K562 (cell line): ENCODE results near the gene EML1. TPM values are rescaled to one million over a fixed set of nuclear protein-coding genes. Genes with fewer than 3 reads are reported as not detected.

Experiments
- ATAC-seq: fragments of 200-7000 bp; cut with Tn5 transposase; 3 replicates; pipeline ENCODE4 v1.9.1; 2020; ENCODE audit warnings: moderate library complexity
- BruUV-seq: library from RNA; stranded (reverse); fragments of 400-500 nt; replicated peaks from 2 replicates; lab custom pipeline; 2021; lab: Mats Ljungman, UMichigan
- CTCF ChIA-PET: fragments of 300-600 bp; formaldehyde crosslinking; extraction: SDS; loops from one replicate; lab custom pipeline; 2021; ENCODE audit warnings: low intra/inter-chr PET ratio; lab: Yijun Ruan, JAX
- POLR2A ChIA-PET: fragments of 300-600, 350-650 bp; sonication (Branson Sonifier 250); formaldehyde crosslinking; extraction: SDS; loops from one replicate; lab custom pipeline; 2021; ENCODE audit warnings: antibody characterized with exemption, inconsistent platforms; lab: Yijun Ruan, JAX
- DNase-seq, 4 experiments: peaks; one replicate each; pipeline versions ENCODE4 v3.0.0 to v3.0.0-alpha.2; 2011 to 2018; ENCODE audit warnings: low spot score in 3 of 4, mixed read lengths in 3 of 4; ENCODE audit errors: extremely low read depth in 1 of 4
- FAIRE-seq: peaks from 2 replicates; lab custom pipeline; 2011; peaks lifted over from hg19 to GRCh38; lab: Jason Lieb, UNC
- H2AFZ ChIP-seq: 2 replicates; pipeline ENCODE4 v1.6.0; 2011; ENCODE audit warnings: low read depth, low read length, control low read depth, inconsistent platforms
- H3K27ac ChIP-seq: fragments of 200-600 bp; 3 replicates; pipeline ENCODE4 v1.8.0; 2011; ENCODE audit warnings: low read depth, mild to moderate bottlenecking, control low read depth, inconsistent platforms, low read length, moderate library complexity, mixed read lengths; ENCODE audit errors: extremely low read depth
- H3K27me3 ChIP-seq, 2 experiments: fragments of 300-600 bp in 1 of 2; 2 replicates in 1 of 2; 3 replicates in 1 of 2; pipeline versions ENCODE4 v1.6.0 to v1.8.0; 2011; ENCODE audit warnings: inconsistent platforms in 2 of 2, low read length in 2 of 2, mild to moderate bottlenecking in 1 of 2, mixed read lengths in 1 of 2, moderate library complexity in 1 of 2; ENCODE audit not compliant: control insufficient read depth in 2 of 2, insufficient read depth in 2 of 2
- H3K36me3 ChIP-seq: fragments of 300-600 bp; 3 replicates; pipeline ENCODE4 v1.8.0; 2011; ENCODE audit warnings: mild to moderate bottlenecking, low read length, inconsistent platforms; ENCODE audit not compliant: control insufficient read depth, insufficient read depth
- H3K4me1 ChIP-seq, 2 experiments: fragments of 200-600 bp in 1 of 2; replicated peaks in 1 of 2; 2 replicates in 1 of 2; 3 replicates in 1 of 2; pipeline versions ENCODE4 v1.5.1 to v1.8.0; 2011; ENCODE audit warnings: inconsistent platforms in 2 of 2, low read length in 2 of 2, mild to moderate bottlenecking in 1 of 2, mixed read lengths in 1 of 2, moderate library complexity in 1 of 2; ENCODE audit not compliant: control insufficient read depth in 2 of 2, insufficient read depth in 2 of 2
- H3K4me2 ChIP-seq: 2 replicates; pipeline ENCODE4 v1.6.1; 2011; ENCODE audit warnings: low read length, control low read depth, inconsistent platforms, mixed read lengths; ENCODE audit not compliant: insufficient read depth
- H3K4me3 ChIP-seq: fragments of 200-600 bp; sonication (generic), shearing (Covaris generic); 2 replicates; pipeline ENCODE4 v1.5.1; 2016; ENCODE audit warnings: control low read depth, inconsistent platforms
- H3K79me2 ChIP-seq: fragments of 200-600 bp; 3 replicates; pipeline ENCODE4 v1.8.0; 2011; ENCODE audit warnings: low read length, inconsistent platforms; ENCODE audit not compliant: control insufficient read depth, insufficient read depth
- H3K9ac ChIP-seq, 2 experiments: 2 replicates each; pipeline versions ENCODE4 v1.6.0 to v1.6.1; 2011; ENCODE audit warnings: low read depth in 2 of 2, low read length in 2 of 2, control low read depth in 1 of 2, inconsistent platforms in 1 of 2, mild to moderate bottlenecking in 1 of 2, mixed read lengths in 1 of 2; ENCODE audit not compliant: insufficient read depth in 1 of 2
- H3K9me1 ChIP-seq: one replicate; pipeline ENCODE4 v1.6.0; 2011; ENCODE audit warnings: inconsistent platforms, mild to moderate bottlenecking, low read length, moderate library complexity; ENCODE audit not compliant: control insufficient read depth, insufficient read depth
- H3K9me3 ChIP-seq: replicated peaks from 2 replicates; pipeline ENCODE4 v1.5.1; 2011; ENCODE audit warnings: low read depth, low read length, inconsistent platforms; ENCODE audit not compliant: control insufficient read depth, insufficient read depth
- H4K20me1 ChIP-seq: replicated peaks from 2 replicates; pipeline ENCODE4 v1.6.1; 2011; ENCODE audit warnings: low read length, inconsistent platforms, mixed read lengths; ENCODE audit not compliant: control insufficient read depth, insufficient read depth
- BCL6 ChIP-seq: fragments of 250-450 bp; sonication (Bioruptor Pico); IDR thresholded peaks from 2 replicates; pipeline ENCODE4 v1.4.0; 2020
- BRD9 ChIP-seq: fragments of 450-650 bp; IDR thresholded peaks from 2 replicates; pipeline ENCODE4 v1.6.1; 2018; ENCODE audit warnings: low read depth; ENCODE audit not compliant: partially characterized antibody
- E2F8 ChIP-seq: fragments of 450-650 bp; IDR thresholded peaks from 2 replicates; pipeline ENCODE4 v1.7.1; 2018; ENCODE audit warnings: mild to moderate bottlenecking, low read depth; ENCODE audit not compliant: partially characterized antibody
- HOMEZ ChIP-seq: fragments of 250-450 bp; sonication (Bioruptor Pico); IDR thresholded peaks from 2 replicates; pipeline ENCODE4 v1.4.0; 2020; ENCODE audit warnings: mild to moderate bottlenecking, moderate library complexity
- IRF9 ChIP-seq: fragments of 450-650 bp; IDR thresholded peaks from 2 replicates; pipeline ENCODE4 v1.6.1; 2016; ENCODE audit warnings: missing biosample characterization, missing genetic modification characterization
- PTRF ChIP-seq: fragments of 450-650 bp; IDR thresholded peaks from 2 replicates; pipeline ENCODE4 v1.6.1; 2016; ENCODE audit warnings: mild to moderate bottlenecking, missing genetic modification characterization, missing compliant biosample characterization
- PURB ChIP-seq: sonication (generic); formaldehyde crosslinking; IDR thresholded peaks from 2 replicates; pipeline ENCODE4 v1.9.0; 2021; ENCODE audit warnings: low read depth, mild to moderate bottlenecking, missing genetic modification reagents
- RBM17 ChIP-seq: fragments of 200-400 bp; formaldehyde crosslinking; IDR thresholded peaks from 2 replicates; pipeline ENCODE4 v1.6.1; 2017; ENCODE audit warnings: low read depth, mild to moderate bottlenecking, low read length, borderline replicate concordance
- RFX5 ChIP-seq: IDR thresholded peaks from 2 replicates; pipeline ENCODE4 v1.6.1; 2011; ENCODE audit warnings: low read depth, mild to moderate bottlenecking, improper control_type of control experiment, low read length
- SMARCB1 ChIP-seq: IDR thresholded peaks from 2 replicates; pipeline ENCODE4 v1.6.1; 2011; ENCODE audit warnings: improper control_type of control experiment, low read depth; ENCODE audit not compliant: insufficient read length
- SNAPC5 ChIP-seq: fragments of 250-450 bp; sonication (Bioruptor Pico); IDR thresholded peaks from 2 replicates; pipeline ENCODE4 v1.8.0; 2021; ENCODE audit warnings: moderate library complexity, mild to moderate bottlenecking, inconsistent platforms
- SP2 ChIP-seq: IDR thresholded peaks from 2 replicates; pipeline ENCODE4 v1.6.1; 2011; ENCODE audit warnings: mild to moderate bottlenecking, low read depth, low read length, moderate library complexity; ENCODE audit not compliant: poor library complexity, severe bottlenecking; ENCODE audit errors: extremely low read depth
- SRSF7 ChIP-seq: fragments of 200-400 bp; formaldehyde crosslinking; optimal IDR thresholded peaks from 2 replicates; pipeline ENCODE3; 2017; ENCODE audit warnings: mild to moderate bottlenecking, low read depth, low read length
- STAT5B ChIP-seq: fragments of 250-450 bp; sonication (Bioruptor Pico); IDR thresholded peaks from 2 replicates; pipeline ENCODE4 v1.8.0; 2021; ENCODE audit warnings: mild to moderate bottlenecking, inconsistent platforms
- TGIF2 ChIP-seq: sonication (generic); formaldehyde crosslinking; IDR thresholded peaks from 2 replicates; pipeline ENCODE4 v1.8.1; 2022; ENCODE audit warnings: mild to moderate bottlenecking, missing genetic modification reagents, moderate library complexity
- THRAP3 ChIP-seq: fragments of 450-650 bp; IDR thresholded peaks from 2 replicates; pipeline ENCODE4 v1.6.1; 2016; ENCODE audit warnings: mild to moderate bottlenecking, inconsistent platforms, borderline replicate concordance
- ZBTB7A ChIP-seq: IDR thresholded peaks from 2 replicates; pipeline ENCODE4 v1.6.1; 2011; ENCODE audit warnings: low read depth, mild to moderate bottlenecking, low read length, moderate library complexity, borderline replicate concordance; ENCODE audit not compliant: control insufficient read depth
- ZNF589 ChIP-seq: fragments of 200-800 bp; sonication (Bioruptor generic); IDR thresholded peaks from 2 replicates; pipeline ENCODE4 v1.6.1; 2016; ENCODE audit warnings: low read depth, missing genetic modification characterization, missing compliant biosample characterization
- in situ Hi-C: fragments of 300-500 bp; cut with MboI; formaldehyde crosslinking; loops from 4 replicates; pipeline ENCODE4 v1.15.0; 2018; ENCODE audit warnings: inconsistent platforms, mixed read lengths
- intact Hi-C: fragments of 100-400 bp; cut with micrococcal nuclease; formaldehyde crosslinking; loops from 2 replicates; pipeline ENCODE4 v1.14.2; 2022
- polyA plus RNA-seq, 8 experiments: library from polyadenylated mRNA; depleted of rRNA in 4 of 8; stranded (reverse) in 5 of 8; unstranded in 3 of 8; fragments of >200 nt; fragmentation: Nextera tagmentation in 2 of 8; fragmentation: Illumina TruSeq in 1 of 8; extraction: Ambion mirVana in 2 of 8; extraction: Trizol in 1 of 8; gene quantifications; 2 replicates each; pipeline versions ENCODE4 v1.2.1 to v1.2.3, GENCODE V29; 2011 to 2014; ENCODE audit warnings: inconsistent platforms in 1 of 8, missing spikeins in 1 of 8
- total RNA-seq, 7 experiments: library from RNA; depleted of rRNA in 6 of 7; stranded (reverse); fragments of >200 nt in 6 of 7; fragmentation: Illumina TruSeq in 2 of 7; extraction: Trizol in 2 of 7; gene quantifications; 2 replicates each; pipeline versions ENCODE4 v1.2.1 to v1.2.3, GENCODE V29; 2011 to 2021; ENCODE audit warnings: low replicate concordance in 1 of 7

Gene EML1
- total and polyA plus RNA-seq, 9 of the 15 experiments (the other 6 are each of a cell fraction or from before 2014, with no cell fraction given): 0.01 to 0.35 (median 0.07) TPM; not detected in 2

- intact Hi-C loops: loop anchor here (10.0 kb wide), 1 partner anchor 78 kb away; no protein-coding TSS in a partner anchor
- peaks cover 0 to 14% of the 10 kb centered on the region in 2 experiments; a peak in 3 of 5 replicates for H3K4me1 ChIP-seq
- H3K27ac ChIP-seq: no peak overlapping the region
- H4K20me1 ChIP-seq: no peaks in the 10 kb centered on the region
- in situ Hi-C loops: no loop called here
- H3K4me2 ChIP-seq: no peak overlapping the region
- H3K27me3 ChIP-seq: peaks cover 11 to 18% of the 10 kb centered on the region in 2 experiments; a peak in 4 of 5 replicates
- FAIRE-seq: no peak
- no peaks in the 10 kb centered on the region for H3K9me1 ChIP-seq
- BruUV-seq: no TSS peak
- DNase-seq: no peak
- ChIA-PET CTCF (no interaction called here), POLR2A (no interaction called here)
- no peaks in the 10 kb centered on the region for H3K9me3 ChIP-seq
- no peak overlapping the region for H3K4me3 ChIP-seq
- no peak for ATAC-seq
- no peak overlapping the region for H3K9ac ChIP-seq
- H3K36me3 ChIP-seq: no peaks in the 10 kb centered on the region
- no peaks in the 10 kb centered on the region for H3K79me2 ChIP-seq
- no peak overlapping the region for H2AFZ ChIP-seq
- no peak for TF ChIP-seq SP2
- TF ChIP-seq THRAP3: no peak
- TF ChIP-seq RBM17: no peak
- no peak for TF ChIP-seq PURB (CRISPR knock-in tag)
- TF ChIP-seq SNAPC5: no peak
- no peak for TF ChIP-seq E2F8
- no peak for TF ChIP-seq BRD9
- no peak for TF ChIP-seq ZBTB7A
- no peak for TF ChIP-seq ZNF589 (CRISPR knock-in tag)
- TF ChIP-seq STAT5B (CRISPR knock-in tag): no peak
- no peak for TF ChIP-seq SRSF7
- TF ChIP-seq HOMEZ (CRISPR knock-in tag): no peak
- no peak for TF ChIP-seq RFX5
- TF ChIP-seq IRF9: no peak
- no peak for TF ChIP-seq TGIF2
- no peak for TF ChIP-seq BCL6
- no peak for TF ChIP-seq SMARCB1
- no peak for TF ChIP-seq PTRF
These were observed 4.0 kb downstream of the EML1 start for GRCh38 chr14:99797231-99797630.
